Liver (tissue), 9 donors: ENCODE results near the gene PLCB4. TPM values are rescaled to one million over a fixed set of nuclear protein-coding genes. Genes with fewer than 3 reads are reported as not detected.

Experiments used
- DNase-seq: peaks from one replicate; pipeline ENCODE4 v3.0.0-alpha.2; 2017; ENCODE audit warnings: low spot score
- H3K27ac ChIP-seq, 2 donors: one replicate each; pipeline ENCODE4 v1.7.0; 2013; ENCODE audit warnings: inconsistent platforms in 2 of 2, low read length in 2 of 2, control low read depth in 1 of 2, low read depth in 1 of 2, mild to moderate bottlenecking in 1 of 2
- H3K27me3 ChIP-seq, 4 donors: one replicate each; pipeline versions ENCODE4 v1.6.1 to v1.7.0; 2013; ENCODE audit warnings: low read length in 3 of 4, inconsistent platforms in 1 of 4, mild to moderate bottlenecking in 1 of 4, moderate library complexity in 1 of 4; ENCODE audit not compliant: control insufficient read depth in 4 of 4, insufficient read depth in 4 of 4
- H3K36me3 ChIP-seq, 4 donors: one replicate each; pipeline versions ENCODE4 v1.6.1 to v1.7.0; 2013; ENCODE audit warnings: low read length in 3 of 4, mild to moderate bottlenecking in 3 of 4, low read depth in 1 of 4, moderate library complexity in 1 of 4; ENCODE audit not compliant: control insufficient read depth in 4 of 4, insufficient read depth in 3 of 4
- H3K4me1 ChIP-seq, 4 donors: one replicate each; pipeline versions ENCODE4 v1.6.1 to v1.7.0; 2013; ENCODE audit warnings: low read length in 3 of 4, mild to moderate bottlenecking in 3 of 4, moderate library complexity in 1 of 4; ENCODE audit not compliant: control insufficient read depth in 4 of 4, insufficient read depth in 4 of 4
- H3K4me3 ChIP-seq, 3 donors: one replicate each; pipeline versions ENCODE4 v1.6.1 to v1.7.0; 2013; ENCODE audit warnings: low read length in 3 of 3, control low read depth in 1 of 3, low read depth in 1 of 3, mild to moderate bottlenecking in 1 of 3
- H3K9ac ChIP-seq, 2 donors: one replicate each; pipeline ENCODE4 v1.7.0; 2013; ENCODE audit warnings: low read length in 2 of 2, mild to moderate bottlenecking in 2 of 2, moderate library complexity in 2 of 2, control low read depth in 1 of 2, low read depth in 1 of 2
- H3K9me3 ChIP-seq, 4 donors: one replicate each; pipeline versions ENCODE4 v1.6.1 to v1.7.0; 2013; ENCODE audit warnings: low read length in 3 of 4; ENCODE audit not compliant: control insufficient read depth in 4 of 4
- EGR1 ChIP-seq, 2 donors: IDR thresholded peaks; 2 replicates each; pipeline ENCODE4 v1.6.1; 2016 to 2018; ENCODE audit warnings: antibody characterized with exemption in 2 of 2, low read depth in 2 of 2
- FOXA2 ChIP-seq: IDR thresholded peaks from 2 replicates; pipeline ENCODE4 v1.6.1; 2016; ENCODE audit warnings: antibody characterized with exemption
- GABPA ChIP-seq, 2 donors: IDR thresholded peaks in 1 of 2; conservative IDR thresholded peaks in 1 of 2; 2 replicates each; pipeline ENCODE4 v1.6.1; 2016; ENCODE audit warnings: antibody characterized with exemption in 2 of 2, mild to moderate bottlenecking in 1 of 2, moderate library complexity in 1 of 2
- HNF4A ChIP-seq, 2 donors: conservative IDR thresholded peaks; 2 replicates each; pipeline ENCODE4 v1.6.1; 2016; ENCODE audit warnings: antibody characterized with exemption in 2 of 2, mild to moderate bottlenecking in 2 of 2
- HNF4G ChIP-seq: IDR thresholded peaks from 2 replicates; pipeline ENCODE4 v1.6.1; 2016; ENCODE audit warnings: antibody characterized with exemption
- NR2F2 ChIP-seq: IDR thresholded peaks from 2 replicates; pipeline ENCODE4 v1.6.1; 2016; ENCODE audit warnings: antibody characterized with exemption
- RAD21 ChIP-seq, 2 donors: IDR thresholded peaks; 2 replicates each; pipeline ENCODE4 v1.6.1; 2016; ENCODE audit warnings: antibody characterized with exemption in 2 of 2, mild to moderate bottlenecking in 2 of 2
- RXRA ChIP-seq, 2 donors: IDR thresholded peaks; 2 replicates each; pipeline ENCODE4 v1.6.1; 2017 to 2018; ENCODE audit warnings: antibody characterized with exemption in 2 of 2, mild to moderate bottlenecking in 1 of 2
- SP1 ChIP-seq: IDR thresholded peaks from 2 replicates; pipeline ENCODE4 v1.6.1; 2018; ENCODE audit warnings: antibody characterized with exemption, mild to moderate bottlenecking
- TAF1 ChIP-seq: conservative IDR thresholded peaks from 2 replicates; pipeline ENCODE4 v1.6.1; 2016; ENCODE audit warnings: antibody characterized with exemption, mild to moderate bottlenecking
- YY1 ChIP-seq: IDR thresholded peaks from 2 replicates; pipeline ENCODE4 v1.6.1; 2016; ENCODE audit warnings: antibody characterized with exemption, mild to moderate bottlenecking
- WGBS: extraction: QIAGEN DNeasy Blood & Tissue Kit; methylation state at CpG from one replicate; pipeline ENCODE4 v1.1.7; 2013; 5-methylcytosine and 5-hydroxymethylcytosine counted together
- polyA plus RNA-seq, 2 donors: library from polyadenylated mRNA; stranded (reverse) in 1 of 2; unstranded in 1 of 2; fragments of 200-250 nt in 1 of 2; fragments of >200 nt in 1 of 2; fragmentation: Nextera tagmentation in 1 of 2; extraction: Ambion mirVana in 1 of 2; gene quantifications; one replicate each; pipeline versions ENCODE4 v1.2.1 to v1.2.3, GENCODE V29; 2013 to 2015
- total RNA-seq, 2 donors: library from RNA; depleted of rRNA; stranded (reverse); fragments of >200 nt; gene quantifications; one replicate each; pipeline ENCODE4 v1.2.3, GENCODE V29; 2014
- TF ChIP-seq, protein P1 (sequence below): IDR thresholded peaks from 2 replicates; pipeline ENCODE4 v1.6.1; 2016; ENCODE audit warnings: antibody characterized with exemption
- TF ChIP-seq, protein P2 (sequence below): IDR thresholded peaks from 2 replicates; pipeline ENCODE4 v1.6.1; 2016; ENCODE audit warnings: antibody characterized with exemption, mild to moderate bottlenecking
- TF ChIP-seq, protein P3 (sequence below): IDR thresholded peaks from 2 replicates; pipeline ENCODE4 v1.6.1; 2016; ENCODE audit warnings: antibody characterized with exemption
- TF ChIP-seq, protein P4 (sequence below): IDR thresholded peaks from 2 replicates; pipeline ENCODE4 v1.6.1; 2016; ENCODE audit warnings: antibody characterized with exemption
- donor health status: healthy.
- donor health status: healthy.
- donor health status: healthy.
- donor health status: healthy.
- donor health status: healthy.

Gene PLCB4
- total and polyA plus RNA-seq, 4 donors: 0.14 to 0.67 (median 0.30) TPM

DNA sequence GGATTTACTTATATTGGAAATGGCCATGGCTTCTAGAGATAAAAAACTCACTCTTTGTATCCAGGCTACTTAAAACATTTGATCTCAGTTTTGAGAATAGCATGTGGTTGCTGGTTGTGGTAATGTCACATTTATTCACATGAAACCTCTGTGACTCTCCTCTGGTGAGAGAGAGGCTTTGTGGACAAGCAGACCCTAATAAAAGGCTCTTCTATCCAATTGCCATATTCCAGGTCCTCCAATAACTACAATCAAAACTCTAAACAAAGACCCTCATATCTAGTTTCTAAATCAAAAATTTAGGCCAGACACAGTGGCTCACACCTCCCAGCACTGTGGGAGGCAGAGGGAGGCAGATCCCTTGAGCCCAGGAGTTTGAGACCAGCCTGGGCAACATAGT is 269.2 kb downstream of the PLCB4 start:
- no peaks in the 10 kb centered on the region for H3K36me3 ChIP-seq
- H3K9me3 ChIP-seq: no peaks in the 10 kb centered on the region
- no peak for DNase-seq
- H3K9ac ChIP-seq: no peak overlapping the region
- TF ChIP-seq, protein P1, sequence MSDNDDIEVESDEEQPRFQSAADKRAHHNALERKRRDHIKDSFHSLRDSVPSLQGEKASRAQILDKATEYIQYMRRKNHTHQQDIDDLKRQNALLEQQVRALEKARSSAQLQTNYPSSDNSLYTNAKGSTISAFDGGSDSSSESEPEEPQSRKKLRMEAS: no peak
- TF ChIP-seq FOXA2 (no peak), RXRA (IDR thresholded peaks at IDR 0.05) (no peak), EGR1 (IDR thresholded peaks at IDR 0.05; ENCODE audit: low read depth in 2 of 2) (no peak)
- TF ChIP-seq, protein P2, sequence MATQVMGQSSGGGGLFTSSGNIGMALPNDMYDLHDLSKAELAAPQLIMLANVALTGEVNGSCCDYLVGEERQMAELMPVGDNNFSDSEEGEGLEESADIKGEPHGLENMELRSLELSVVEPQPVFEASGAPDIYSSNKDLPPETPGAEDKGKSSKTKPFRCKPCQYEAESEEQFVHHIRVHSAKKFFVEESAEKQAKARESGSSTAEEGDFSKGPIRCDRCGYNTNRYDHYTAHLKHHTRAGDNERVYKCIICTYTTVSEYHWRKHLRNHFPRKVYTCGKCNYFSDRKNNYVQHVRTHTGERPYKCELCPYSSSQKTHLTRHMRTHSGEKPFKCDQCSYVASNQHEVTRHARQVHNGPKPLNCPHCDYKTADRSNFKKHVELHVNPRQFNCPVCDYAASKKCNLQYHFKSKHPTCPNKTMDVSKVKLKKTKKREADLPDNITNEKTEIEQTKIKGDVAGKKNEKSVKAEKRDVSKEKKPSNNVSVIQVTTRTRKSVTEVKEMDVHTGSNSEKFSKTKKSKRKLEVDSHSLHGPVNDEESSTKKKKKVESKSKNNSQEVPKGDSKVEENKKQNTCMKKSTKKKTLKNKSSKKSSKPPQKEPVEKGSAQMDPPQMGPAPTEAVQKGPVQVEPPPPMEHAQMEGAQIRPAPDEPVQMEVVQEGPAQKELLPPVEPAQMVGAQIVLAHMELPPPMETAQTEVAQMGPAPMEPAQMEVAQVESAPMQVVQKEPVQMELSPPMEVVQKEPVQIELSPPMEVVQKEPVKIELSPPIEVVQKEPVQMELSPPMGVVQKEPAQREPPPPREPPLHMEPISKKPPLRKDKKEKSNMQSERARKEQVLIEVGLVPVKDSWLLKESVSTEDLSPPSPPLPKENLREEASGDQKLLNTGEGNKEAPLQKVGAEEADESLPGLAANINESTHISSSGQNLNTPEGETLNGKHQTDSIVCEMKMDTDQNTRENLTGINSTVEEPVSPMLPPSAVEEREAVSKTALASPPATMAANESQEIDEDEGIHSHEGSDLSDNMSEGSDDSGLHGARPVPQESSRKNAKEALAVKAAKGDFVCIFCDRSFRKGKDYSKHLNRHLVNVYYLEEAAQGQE: no peak
- no peaks in the 10 kb centered on the region for H3K4me1 ChIP-seq
- no peak overlapping the region for H3K27ac ChIP-seq
- H3K4me3 ChIP-seq: no peak overlapping the region
- no peaks in the 10 kb centered on the region for H3K27me3 ChIP-seq

DNA sequence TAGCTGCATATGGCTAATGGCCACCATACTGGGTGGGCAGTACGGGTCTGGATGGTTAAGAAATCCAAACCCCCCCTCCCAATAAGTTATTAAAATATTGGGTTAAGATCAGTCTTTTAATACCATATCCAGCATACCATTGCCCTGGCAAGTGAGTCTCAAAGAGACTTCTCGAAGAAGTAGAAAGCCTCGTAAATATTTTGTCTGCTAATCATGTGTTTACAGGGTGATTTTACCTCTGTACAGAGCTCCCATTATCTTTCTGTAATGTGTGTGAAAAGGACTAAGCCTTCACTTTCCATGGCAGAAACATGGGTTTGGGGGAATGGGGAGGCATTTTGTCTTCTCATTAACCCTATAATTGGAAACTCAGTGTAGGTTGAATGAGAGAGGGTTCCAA is 270.8 kb downstream of the PLCB4 start:
- Histone ChIP-seq H3K4me1 (no peaks in the 10 kb centered on the region), H3K9ac (no peak overlapping the region), H3K27ac (no peak overlapping the region), H3K9me3 (no peaks in the 10 kb centered on the region), H3K27me3 (peaks cover 0 to 3% (median 0%) of the 10 kb centered on the region in 4 donors), H3K36me3 (no peaks in the 10 kb centered on the region), H3K4me3 (no peak overlapping the region)
- no peak for DNase-seq
- WGBS: 88% methylated on average over 3 of the region's 3 CpGs
- TF ChIP-seq TAF1 (no peak), RXRA (IDR thresholded peaks at IDR 0.05) (no peak), RAD21 (IDR thresholded peaks at IDR 0.05) (no peak), EGR1 (IDR thresholded peaks at IDR 0.05; ENCODE audit: low read depth in 2 of 2) (no peak), HNF4A (conservative IDR thresholded peaks at IDR 0.05) (no peak), NR2F2 (no peak), YY1 (no peak), HNF4G (no peak), SP1 (no peak), FOXA2 (no peak), GABPA (IDR thresholded peaks at IDR 0.05 in 1 of 2, conservative IDR thresholded peaks at IDR 0.05 in 1 of 2) (no peak)
- TF ChIP-seq, protein P3, sequence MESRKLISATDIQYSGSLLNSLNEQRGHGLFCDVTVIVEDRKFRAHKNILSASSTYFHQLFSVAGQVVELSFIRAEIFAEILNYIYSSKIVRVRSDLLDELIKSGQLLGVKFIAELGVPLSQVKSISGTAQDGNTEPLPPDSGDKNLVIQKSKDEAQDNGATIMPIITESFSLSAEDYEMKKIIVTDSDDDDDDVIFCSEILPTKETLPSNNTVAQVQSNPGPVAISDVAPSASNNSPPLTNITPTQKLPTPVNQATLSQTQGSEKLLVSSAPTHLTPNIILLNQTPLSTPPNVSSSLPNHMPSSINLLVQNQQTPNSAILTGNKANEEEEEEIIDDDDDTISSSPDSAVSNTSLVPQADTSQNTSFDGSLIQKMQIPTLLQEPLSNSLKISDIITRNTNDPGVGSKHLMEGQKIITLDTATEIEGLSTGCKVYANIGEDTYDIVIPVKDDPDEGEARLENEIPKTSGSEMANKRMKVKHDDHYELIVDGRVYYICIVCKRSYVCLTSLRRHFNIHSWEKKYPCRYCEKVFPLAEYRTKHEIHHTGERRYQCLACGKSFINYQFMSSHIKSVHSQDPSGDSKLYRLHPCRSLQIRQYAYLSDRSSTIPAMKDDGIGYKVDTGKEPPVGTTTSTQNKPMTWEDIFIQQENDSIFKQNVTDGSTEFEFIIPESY: no peak
- TF ChIP-seq, protein P1: no peak
- TF ChIP-seq, protein P2: no peak
- TF ChIP-seq, protein P4, sequence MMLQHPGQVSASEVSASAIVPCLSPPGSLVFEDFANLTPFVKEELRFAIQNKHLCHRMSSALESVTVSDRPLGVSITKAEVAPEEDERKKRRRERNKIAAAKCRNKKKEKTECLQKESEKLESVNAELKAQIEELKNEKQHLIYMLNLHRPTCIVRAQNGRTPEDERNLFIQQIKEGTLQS: no peak
